H9 (cell line): ENCODE results near the gene GLRA2. TPM values are rescaled to one million over a fixed set of nuclear protein-coding genes. Genes with fewer than 3 reads are reported as not detected.

ENCODE experiments used
- DNase-seq: peaks from one replicate; pipeline ENCODE4 v3.0.0-alpha.2; 2017
- H2AFZ ChIP-seq: one replicate; pipeline ENCODE4 v1.6.1; 2013; ENCODE audit warnings: mild to moderate bottlenecking, low read length, control low read depth, moderate library complexity
- H2AK5ac ChIP-seq: 2 replicates; pipeline ENCODE4 v1.6.1; 2013; ENCODE audit warnings: low read length, control low read depth, mixed read lengths; ENCODE audit not compliant: insufficient read length
- H2BK120ac ChIP-seq: one replicate; pipeline ENCODE4 v1.6.1; 2013; ENCODE audit warnings: low read depth, mild to moderate bottlenecking, low read length, control low read depth, inconsistent platforms; ENCODE audit not compliant: poor library complexity, severe bottlenecking
- H2BK12ac ChIP-seq: 2 replicates; pipeline ENCODE4 v1.6.1; 2013; ENCODE audit warnings: low read length, control low read depth, mixed read lengths, low read depth; ENCODE audit not compliant: insufficient read length
- H2BK15ac ChIP-seq: 2 replicates; pipeline ENCODE4 v1.6.1; 2013; ENCODE audit warnings: low read depth, low read length, control low read depth
- H2BK20ac ChIP-seq: one replicate; pipeline ENCODE4 v1.6.1; 2013; ENCODE audit warnings: low read depth, mild to moderate bottlenecking, low read length, control low read depth, inconsistent platforms; ENCODE audit not compliant: poor library complexity, severe bottlenecking
- H2BK5ac ChIP-seq: 2 replicates; pipeline ENCODE4 v1.6.1; 2013; ENCODE audit warnings: low read length, control low read depth, mixed read lengths; ENCODE audit not compliant: insufficient read length
- H3K14ac ChIP-seq: 2 replicates; pipeline ENCODE4 v1.6.1; 2013; ENCODE audit warnings: low read length, control low read depth; ENCODE audit not compliant: insufficient read depth
- H3K18ac ChIP-seq: 2 replicates; pipeline ENCODE4 v1.6.1; 2013; ENCODE audit warnings: low read depth, mild to moderate bottlenecking, mixed read lengths, low read length, control low read depth; ENCODE audit not compliant: insufficient read length
- H3K23ac ChIP-seq: 2 replicates; pipeline ENCODE4 v1.6.1; 2013; ENCODE audit warnings: low read length, control low read depth, mixed read lengths, low read depth; ENCODE audit not compliant: insufficient read length
- H3K23me2 ChIP-seq: 2 replicates; pipeline ENCODE4 v1.6.1; 2013; ENCODE audit warnings: low read depth, mild to moderate bottlenecking, mixed read lengths, low read length, control low read depth; ENCODE audit not compliant: insufficient read length, poor library complexity, severe bottlenecking
- H3K27ac ChIP-seq: 2 replicates; pipeline ENCODE4 v1.5.1; 2013; ENCODE audit warnings: low read length, control low read depth, mixed read lengths, low read depth; ENCODE audit not compliant: insufficient read length
- H3K27me3 ChIP-seq: 2 replicates; pipeline ENCODE4 v1.6.1; 2013; ENCODE audit warnings: low read length, control low read depth, inconsistent platforms; ENCODE audit not compliant: insufficient read depth
- H3K4ac ChIP-seq: 2 replicates; pipeline ENCODE4 v1.6.1; 2013; ENCODE audit warnings: low read depth, mild to moderate bottlenecking, control low read depth, inconsistent platforms, low read length, moderate library complexity
- H3K4me1 ChIP-seq: 2 replicates; pipeline ENCODE4 v1.6.1; 2013; ENCODE audit warnings: low read length, control low read depth, inconsistent platforms; ENCODE audit not compliant: insufficient read depth
- H3K4me2 ChIP-seq: 2 replicates; pipeline ENCODE4 v1.6.1; 2013; ENCODE audit warnings: low read length, control low read depth, mixed read lengths; ENCODE audit not compliant: insufficient read length, insufficient read depth
- H3K56ac ChIP-seq: 2 replicates; pipeline ENCODE4 v1.6.1; 2013; ENCODE audit warnings: low read depth, mild to moderate bottlenecking, mixed read lengths, low read length, control low read depth; ENCODE audit not compliant: insufficient read length
- H3K79me1 ChIP-seq: 2 replicates; pipeline ENCODE4 v1.6.1; 2013; ENCODE audit warnings: low read depth, mild to moderate bottlenecking, moderate library complexity, low read length, control low read depth, inconsistent platforms; ENCODE audit not compliant: insufficient read depth, poor library complexity, severe bottlenecking
- H3K79me2 ChIP-seq: 2 replicates; pipeline ENCODE4 v1.6.1; 2013; ENCODE audit warnings: low read length, control low read depth, inconsistent platforms; ENCODE audit not compliant: insufficient read depth
- H3K9ac ChIP-seq: 2 replicates; pipeline ENCODE4 v1.6.1; 2013; ENCODE audit warnings: low read length, control low read depth, mixed read lengths; ENCODE audit not compliant: insufficient read length; ENCODE audit errors: extremely low read depth
- H3K9me3 ChIP-seq: one replicate; pipeline ENCODE4 v1.6.1; 2013; ENCODE audit warnings: low read depth, low read length, inconsistent platforms; ENCODE audit not compliant: control insufficient read depth
- H3T11ph ChIP-seq: one replicate; pipeline ENCODE4 v1.6.1; 2013; ENCODE audit warnings: mild to moderate bottlenecking, low read length, control low read depth, inconsistent platforms
- H4K20me1 ChIP-seq: one replicate; pipeline ENCODE4 v1.6.1; 2013; ENCODE audit not compliant: control insufficient read depth, insufficient read length, insufficient read depth
- H4K5ac ChIP-seq: 2 replicates; pipeline ENCODE4 v1.6.1; 2013; ENCODE audit warnings: low read depth, mild to moderate bottlenecking, mixed read lengths, low read length, control low read depth; ENCODE audit not compliant: insufficient read length
- H4K8ac ChIP-seq: replicated peaks from 2 replicates; pipeline ENCODE4 v1.6.1; 2013; ENCODE audit warnings: low read length, control low read depth, mixed read lengths, low read depth; ENCODE audit not compliant: insufficient read length
- H4K91ac ChIP-seq: 2 replicates; pipeline ENCODE4 v1.6.1; 2013; ENCODE audit warnings: low read depth, mild to moderate bottlenecking, moderate library complexity, mixed read lengths, low read length, control low read depth; ENCODE audit not compliant: insufficient read length
- H3K27ac Mint-ChIP-seq, 3 experiments: 2 replicates in 2 of 3; 3 replicates in 1 of 3; pipeline ENCODE4 v1.8.0; 2020 to 2021; ENCODE audit warnings: mixed read lengths in 3 of 3, mild to moderate bottlenecking in 1 of 3, moderate library complexity in 1 of 3
- H3K27me3 Mint-ChIP-seq: 2 replicates; pipeline ENCODE4 v1.8.0; 2021; ENCODE audit warnings: low read depth, mild to moderate bottlenecking, moderate library complexity, mixed read lengths
- H3K36me3 Mint-ChIP-seq, 3 experiments: 2 replicates in 2 of 3; 3 replicates in 1 of 3; pipeline ENCODE4 v1.8.0; 2020 to 2021; ENCODE audit warnings: low read depth in 3 of 3, mixed read lengths in 3 of 3; ENCODE audit not compliant: insufficient read depth in 1 of 3
- H3K4me1 Mint-ChIP-seq, 2 experiments: 2 replicates each; pipeline ENCODE4 v1.8.0; 2020; ENCODE audit warnings: mixed read lengths in 2 of 2
- H3K4me3 Mint-ChIP-seq, 2 experiments: 2 replicates in 1 of 2; 3 replicates in 1 of 2; pipeline ENCODE4 v1.8.0; 2020 to 2021; ENCODE audit warnings: mild to moderate bottlenecking in 2 of 2, mixed read lengths in 2 of 2, moderate library complexity in 1 of 2
- H3K9me3 Mint-ChIP-seq, 2 experiments: 2 replicates in 1 of 2; 3 replicates in 1 of 2; pipeline ENCODE4 v1.8.0; 2020; ENCODE audit warnings: mild to moderate bottlenecking in 2 of 2, mixed read lengths in 2 of 2, moderate library complexity in 1 of 2
- WGBS: extraction: QIAGEN DNeasy Blood & Tissue Kit; methylation state at CpG from one replicate; pipeline ENCODE4 v1.1.7; 2013; ENCODE audit warnings: missing lambda C conversion rate, low lambda C conversion rate, mixed read lengths; ENCODE audit not compliant: insufficient read length; ENCODE audit errors: extremely low coverage; 5-methylcytosine and 5-hydroxymethylcytosine counted together
- long read RNA-seq: library from polyadenylated mRNA; unstranded; transcript quantifications from one replicate; pipeline ENCODE4 v2.0.0, GENCODE V29; 2020
- total RNA-seq: library from RNA; stranded (reverse); gene quantifications from 2 replicates; pipeline ENCODE4 v1.2.1, GENCODE V29; 2021
- TF ChIP-seq, protein P1 (sequence below): fragments of 200-600 bp; sonication (generic); conservative IDR thresholded peaks from 3 replicates; pipeline ENCODE4 v1.8.0; 2021; ENCODE audit warnings: antibody characterized with exemption, mild to moderate bottlenecking

Gene GLRA2
- total RNA-seq: not detected in 2 replicates
- long read RNA-seq: 0 reads

DNA sequence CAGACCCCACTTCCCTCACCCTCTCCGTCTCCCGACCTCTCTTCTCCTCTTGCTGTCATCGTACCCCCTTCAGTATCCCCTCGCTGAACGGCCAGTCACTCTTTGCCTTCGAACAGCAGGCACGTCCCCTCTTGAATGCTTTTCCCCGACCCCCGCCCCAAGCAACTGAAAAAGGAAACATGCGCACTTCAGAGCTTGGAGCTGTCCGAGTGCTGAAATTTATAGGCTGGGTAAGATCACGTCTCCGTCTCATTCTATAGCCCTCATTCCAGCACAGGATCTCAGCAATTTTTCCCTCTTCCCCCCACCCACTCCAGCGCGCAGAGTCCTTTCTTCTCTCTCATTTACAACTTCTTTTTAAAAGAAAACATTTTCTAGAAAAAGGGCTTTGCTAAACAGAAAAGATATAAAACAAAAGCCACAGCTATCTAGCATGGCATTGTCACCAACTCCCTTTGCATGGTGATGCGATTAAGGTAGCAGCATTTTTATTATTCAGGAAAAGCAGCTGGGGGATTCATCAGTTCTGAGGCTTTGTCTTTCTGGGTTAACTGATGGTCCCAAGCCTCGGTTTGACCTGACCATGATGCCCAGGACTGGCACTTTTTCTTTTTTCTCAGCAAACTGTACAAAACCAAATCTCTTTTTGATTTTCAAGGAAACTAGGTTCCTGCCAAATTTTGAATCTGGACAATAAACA is at the start of gene GLRA2:
Gene GLRA2, plus strand, starts transcription at position 247 of the 700 bp plus-strand sequence. CDS start 522 bp downstream, outside the sequence.
- H2BK5ac ChIP-seq: no peak within 1 kb of the TSS
- no peaks in the 10 kb centered on the region for H4K20me1 ChIP-seq
- H3K9me3 Mint-ChIP-seq: peaks cover 29 to 36% of the 10 kb centered on the region in 2 experiments
- no peak within 1 kb of the TSS for H2BK15ac ChIP-seq
- H3K4ac ChIP-seq: no peak within 1 kb of the TSS
- H3K4me1 Mint-ChIP-seq: peaks cover 5% of the 10 kb centered on the region in 2 experiments
- H3K27ac Mint-ChIP-seq: no peak within 1 kb of the TSS
- no peaks in the 10 kb centered on the region for H3K79me1 ChIP-seq
- H3K4me2 ChIP-seq: peak within 1 kb of the TSS; percentile 77
- H2AFZ ChIP-seq: no peak within 1 kb of the TSS
- peaks cover 2% of the 10 kb centered on the region; the same call in 1 of the 2 replicates for H3K27me3 Mint-ChIP-seq
- no peak within 1 kb of the TSS for H3K14ac ChIP-seq
- no peaks in the 10 kb centered on the region for H3K27me3 ChIP-seq
- no peak within 1 kb of the TSS for H4K5ac ChIP-seq
- no peak within 1 kb of the TSS for H2AK5ac ChIP-seq
- H4K91ac ChIP-seq: no peak within 1 kb of the TSS
- H3K79me2 ChIP-seq: no peaks in the 10 kb centered on the region
- H3T11ph ChIP-seq: no peak within 1 kb of the TSS
- no peak within 1 kb of the TSS for H3K56ac ChIP-seq
- TF ChIP-seq, protein P1, sequence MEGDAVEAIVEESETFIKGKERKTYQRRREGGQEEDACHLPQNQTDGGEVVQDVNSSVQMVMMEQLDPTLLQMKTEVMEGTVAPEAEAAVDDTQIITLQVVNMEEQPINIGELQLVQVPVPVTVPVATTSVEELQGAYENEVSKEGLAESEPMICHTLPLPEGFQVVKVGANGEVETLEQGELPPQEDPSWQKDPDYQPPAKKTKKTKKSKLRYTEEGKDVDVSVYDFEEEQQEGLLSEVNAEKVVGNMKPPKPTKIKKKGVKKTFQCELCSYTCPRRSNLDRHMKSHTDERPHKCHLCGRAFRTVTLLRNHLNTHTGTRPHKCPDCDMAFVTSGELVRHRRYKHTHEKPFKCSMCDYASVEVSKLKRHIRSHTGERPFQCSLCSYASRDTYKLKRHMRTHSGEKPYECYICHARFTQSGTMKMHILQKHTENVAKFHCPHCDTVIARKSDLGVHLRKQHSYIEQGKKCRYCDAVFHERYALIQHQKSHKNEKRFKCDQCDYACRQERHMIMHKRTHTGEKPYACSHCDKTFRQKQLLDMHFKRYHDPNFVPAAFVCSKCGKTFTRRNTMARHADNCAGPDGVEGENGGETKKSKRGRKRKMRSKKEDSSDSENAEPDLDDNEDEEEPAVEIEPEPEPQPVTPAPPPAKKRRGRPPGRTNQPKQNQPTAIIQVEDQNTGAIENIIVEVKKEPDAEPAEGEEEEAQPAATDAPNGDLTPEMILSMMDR: no peak
- no peaks in the 10 kb centered on the region for H3K9me3 ChIP-seq
- H4K8ac ChIP-seq: no peak within 1 kb of the TSS
- WGBS: no CpG with 5 or more reads among the region's 17 CpGs
- H2BK20ac ChIP-seq: no peak within 1 kb of the TSS
- peak within 1 kb of the TSS; percentile 80 to 81 for H3K4me3 Mint-ChIP-seq
- no peak within 1 kb of the TSS for H2BK12ac ChIP-seq
- DNase-seq: peak; percentile 49
- H3K9ac ChIP-seq: no peak within 1 kb of the TSS
- no peak within 1 kb of the TSS for H3K27ac ChIP-seq
- no peaks in the 10 kb centered on the region for H3K4me1 ChIP-seq
- no peak within 1 kb of the TSS for H3K23ac ChIP-seq
- no peaks in the 10 kb centered on the region; a peak in 2 of 7 replicates for H3K36me3 Mint-ChIP-seq
- H3K18ac ChIP-seq: no peak within 1 kb of the TSS
- no peaks in the 10 kb centered on the region for H3K23me2 ChIP-seq
- H2BK120ac ChIP-seq: no peak within 1 kb of the TSS
